ENCODE measurements around the gene ADAM21.
"Not testable (repeated sequence)": the region's sequence is repeated elsewhere in the genome, so short reads cannot be mapped to it uniquely, and the experiment has no call there.

Gene ADAM21

DNA sequence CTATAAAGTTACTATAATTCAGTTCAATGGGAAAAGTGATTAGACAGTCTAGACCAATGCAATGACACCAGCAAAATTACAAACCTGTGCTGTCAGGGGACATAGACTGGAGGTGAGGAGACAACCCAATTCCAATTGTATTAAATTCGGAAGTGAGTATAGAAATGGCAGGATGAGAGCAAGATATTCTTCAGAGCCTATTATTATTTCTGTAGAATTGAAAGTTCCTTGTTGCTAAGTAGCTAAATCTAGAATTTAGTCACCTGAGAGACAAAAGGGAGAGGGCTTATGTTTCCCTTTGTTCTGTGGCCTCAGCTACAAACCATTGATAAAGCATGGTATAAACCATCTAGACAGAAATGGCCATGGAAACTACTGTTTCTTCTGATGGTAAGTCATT, at the start of gene ADAM21:
ADAM21 (plus strand) TSS at position 301 of the 400 bp plus-strand sequence. CDS start 5,326 bp downstream, outside the sequence.
- no peak for DNase-seq (ENCODE audit: low read depth in 2 of 2)

GRCh38 chr14:70403335-70403734, 48.6 kb upstream of the ADAM21 start:
- DNase-seq (ENCODE audit: low read depth in 2 of 2), result not testable (repeated sequence)

DNA sequence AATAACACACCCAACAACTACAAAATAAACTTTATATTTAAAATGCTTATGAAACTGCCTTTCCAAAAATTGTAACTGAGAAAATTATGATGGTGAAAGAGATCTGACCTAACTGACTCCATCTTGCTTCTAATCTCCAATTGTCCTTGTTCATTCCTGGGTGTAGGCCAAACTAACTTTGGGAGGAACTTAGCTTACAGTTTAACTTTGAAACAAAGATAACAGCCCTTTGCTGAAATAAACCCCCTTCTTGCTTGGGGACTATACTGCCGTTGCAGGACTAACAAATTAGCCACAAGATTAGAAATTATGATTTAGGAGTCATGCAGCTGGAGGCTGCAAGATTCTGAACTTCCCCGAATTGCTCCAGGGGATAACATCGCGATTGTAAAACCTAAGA, 45.8 kb upstream of the ADAM21 start:
- DNase-seq (ENCODE audit: low read depth in 2 of 2), result not testable (repeated sequence)

GRCh38 chr14:70407621-70408020, 44.4 kb upstream of the ADAM21 start:
- DNase-seq (ENCODE audit: low read depth in 2 of 2), result no peak

GRCh38 chr14:70415788-70416187, 36.2 kb upstream of the ADAM21 start:
- DNase-seq (ENCODE audit: low read depth in 2 of 2), result no peak

DNA sequence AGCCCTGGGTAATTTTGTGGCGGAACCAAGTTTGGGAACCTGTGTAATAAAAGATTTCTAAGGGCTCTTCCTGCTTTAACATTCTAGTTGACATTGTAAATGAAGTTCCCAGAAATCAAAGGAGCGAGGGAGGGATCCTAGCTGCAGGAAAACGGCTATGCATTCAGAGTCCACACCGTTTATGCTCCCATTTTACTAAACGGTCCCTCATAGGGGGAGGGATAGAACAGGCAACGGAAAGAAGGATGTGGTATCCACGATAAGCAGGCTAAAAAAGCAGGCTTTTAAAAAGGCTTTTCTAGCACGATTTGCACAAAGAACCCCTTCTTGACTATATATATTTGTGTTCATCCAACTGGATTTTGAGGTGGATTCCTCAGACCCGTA, 35.6 kb upstream of the ADAM21 start:
- no peak for DNase-seq (ENCODE audit: low read depth in 2 of 2)

DNA sequence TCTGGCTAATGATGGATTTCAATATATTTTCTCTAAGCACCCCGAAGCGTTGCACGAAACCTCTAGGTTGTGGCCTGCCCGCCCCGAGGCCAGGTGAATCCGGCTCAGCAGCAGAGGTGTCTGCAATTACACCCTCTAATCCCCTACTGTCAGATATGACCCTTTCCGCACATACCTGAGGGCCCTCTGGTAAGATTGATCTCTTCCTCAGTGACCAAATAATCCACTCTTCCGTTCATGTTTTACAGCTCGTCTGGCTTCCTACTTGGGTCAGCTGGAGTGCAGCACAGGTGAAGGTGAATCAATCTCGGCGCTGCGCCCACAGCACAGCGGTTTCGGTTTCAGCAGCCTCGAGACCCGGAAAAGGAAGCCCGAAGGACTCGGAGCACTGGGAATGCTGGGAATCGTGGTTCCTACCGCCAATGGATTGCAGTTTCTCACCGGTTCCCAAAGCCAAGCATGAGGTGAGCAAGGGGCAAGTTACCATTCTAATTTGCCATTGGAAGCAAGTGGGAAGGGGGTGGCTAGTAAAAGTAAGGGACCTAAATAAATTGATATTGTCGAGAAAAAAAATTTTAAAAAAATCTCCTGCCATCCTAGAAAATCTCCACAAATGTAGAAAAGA, 35.1 kb upstream of the ADAM21 start, which contains the start of gene SYNJ2BP:
SYNJ2BP (minus strand) TSS at position 366 of the 625 bp plus-strand sequence; CDS start at position 239, 127 bp downstream.
- peak; percentile 20 to 26 for DNase-seq (ENCODE audit: low read depth in 2 of 2)

- not testable (repeated sequence) for DNase-seq (ENCODE audit: low read depth in 2 of 2)
Measured at GRCh38 chr14:70419270-70419931, 32.6 kb upstream of the ADAM21 start.

- DNase-seq (ENCODE audit: low read depth in 2 of 2), result no peak
Measured at GRCh38 chr14:70422538-70422937, 29.4 kb upstream of the ADAM21 start.

DNA sequence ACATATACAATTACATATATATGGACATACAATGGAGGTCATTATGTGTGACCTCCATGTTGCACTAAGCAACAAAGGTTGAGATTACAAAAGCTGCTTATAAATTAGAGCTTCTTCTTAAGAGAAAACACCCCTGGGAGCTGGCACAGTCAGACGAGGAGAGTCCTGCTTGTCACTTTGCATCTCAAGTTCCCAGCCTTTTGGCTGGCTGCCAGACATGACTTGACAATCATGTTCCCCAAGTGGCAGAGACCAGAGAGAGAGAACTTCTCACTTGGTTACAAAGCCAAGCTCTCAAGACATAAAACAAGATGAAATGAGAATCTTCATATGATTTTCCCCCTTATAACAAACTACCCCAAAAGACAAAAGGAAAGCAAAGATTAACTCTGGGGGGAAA, 26.6 kb upstream of the ADAM21 start:
- no peak for DNase-seq (ENCODE audit: low read depth in 2 of 2)

- not testable (repeated sequence) for DNase-seq (ENCODE audit: low read depth in 2 of 2)
Measured at GRCh38 chr14:70426555-70426954, 25.4 kb upstream of the ADAM21 start.

GRCh38 chr14:70436867-70437266, 15.1 kb upstream of the ADAM21 start:
- DNase-seq (ENCODE audit: low read depth in 2 of 2), result no peak

DNA sequence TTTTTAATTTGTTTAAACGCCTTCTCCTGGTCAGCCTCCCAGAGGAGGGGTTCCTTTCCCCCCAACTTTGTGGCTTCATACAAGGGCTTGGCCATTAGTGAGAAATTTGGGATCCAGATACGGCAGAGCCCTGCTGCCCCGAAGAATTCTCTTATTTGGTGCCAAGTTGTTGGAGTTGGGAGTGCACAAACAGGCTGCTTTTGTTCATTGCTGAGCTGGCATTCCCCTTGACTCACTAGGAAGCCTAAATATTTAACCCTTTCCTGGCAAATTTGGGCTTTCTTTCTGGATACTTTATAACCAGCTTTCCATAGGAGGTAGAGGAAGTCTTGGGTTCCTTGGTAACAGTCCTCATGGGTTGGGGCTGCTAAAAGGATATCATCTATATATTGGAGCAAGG, 10.3 kb upstream of the ADAM21 start:
- no peak for DNase-seq (ENCODE audit: low read depth in 2 of 2)

DNA sequence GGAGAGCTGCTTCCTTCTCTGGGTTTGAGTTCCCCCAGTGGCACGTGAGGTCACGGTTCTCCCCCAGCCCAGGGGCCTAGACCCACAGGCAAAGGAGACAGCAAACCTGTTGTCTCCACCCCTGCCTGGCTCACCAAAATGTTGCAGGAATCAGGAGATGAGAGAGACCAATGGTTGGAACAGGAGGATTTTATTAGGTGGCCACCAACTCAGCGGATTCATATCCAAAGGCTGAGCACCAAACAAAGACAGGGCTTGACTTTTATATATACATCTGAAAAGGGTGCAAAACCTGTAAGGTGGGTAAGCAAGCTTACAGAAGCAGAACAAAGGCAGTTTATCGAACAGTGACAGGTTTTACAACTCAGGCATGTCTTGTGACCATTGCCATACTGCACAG, 9.2 kb upstream of the ADAM21 start:
- DNase-seq (ENCODE audit: low read depth in 2 of 2), result no peak

GRCh38 chr14:70448633-70449340, 3.2 kb upstream of the ADAM21 start:
- DNase-seq (ENCODE audit: low read depth in 2 of 2), result no peak

DNA sequence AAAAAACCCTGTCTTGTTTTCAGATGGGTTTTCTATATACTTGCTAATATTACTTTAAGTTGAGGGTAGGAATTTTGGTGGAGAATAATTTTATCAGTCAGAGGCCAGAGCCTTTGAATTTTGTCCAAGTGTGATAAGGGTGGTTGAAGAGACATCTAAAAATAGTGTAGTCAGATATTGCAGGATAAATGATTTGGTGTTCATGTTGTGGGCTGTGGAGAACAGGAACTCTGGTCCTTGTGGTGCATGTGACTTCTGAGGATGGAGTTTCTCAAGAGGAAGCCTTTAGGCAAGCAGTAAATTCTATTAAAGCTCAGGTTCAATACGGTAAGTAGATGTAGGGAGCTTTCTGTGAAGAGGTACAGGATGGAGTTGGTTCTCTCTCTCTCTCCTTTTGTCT, 2.8 kb downstream of the ADAM21 start:
- DNase-seq (ENCODE audit: low read depth in 2 of 2), result no peak

- DNase-seq (ENCODE audit: low read depth in 2 of 2), result no peak
Measured at GRCh38 chr14:70468731-70469130, 16.8 kb downstream of the ADAM21 start.

- DNase-seq (ENCODE audit: low read depth in 2 of 2), result not testable (repeated sequence)
Measured at GRCh38 chr14:70470863-70471563, 19.0 kb downstream of the ADAM21 start.

DNA sequence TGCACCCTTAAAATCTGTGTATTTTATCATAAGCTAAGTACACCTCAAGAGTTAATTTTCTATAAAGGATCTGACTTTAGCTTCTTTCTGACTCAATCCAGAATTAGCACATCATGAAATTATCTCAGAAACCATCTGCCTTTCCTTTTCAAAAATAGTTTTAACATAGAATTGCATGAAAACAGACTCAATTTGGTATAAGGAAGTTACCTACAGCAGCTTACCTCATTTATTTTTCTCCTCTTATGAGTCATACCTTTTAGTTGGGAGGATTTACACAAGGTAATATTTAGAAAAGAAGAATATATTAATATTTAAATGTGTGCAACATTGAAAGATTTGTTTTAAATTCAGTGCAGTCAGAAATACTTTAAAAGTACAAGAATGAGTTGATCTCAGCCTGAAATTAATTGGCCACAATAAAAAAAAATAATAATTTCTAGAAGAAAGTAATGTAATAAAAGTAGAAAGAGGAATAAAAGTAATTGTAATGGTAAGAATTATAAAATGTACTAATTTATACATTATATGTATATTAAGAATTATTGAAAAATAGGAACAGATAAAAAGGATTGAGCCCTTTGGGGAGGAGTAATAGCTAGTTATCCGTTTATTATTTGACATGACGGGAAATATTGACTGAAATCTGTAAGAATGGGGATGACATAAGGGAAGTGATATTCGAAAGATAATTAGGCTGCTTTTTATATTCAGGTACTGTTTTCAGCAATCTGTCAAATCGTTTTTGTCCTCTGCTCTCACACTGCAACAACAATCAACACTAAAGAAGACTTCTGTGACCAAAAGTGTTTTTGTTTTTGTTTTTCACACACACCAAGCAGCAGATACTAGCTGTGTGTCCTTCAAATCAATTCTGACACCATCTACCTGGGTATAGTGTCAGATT, 20.5 kb downstream of the ADAM21 start:
- no peak for DNase-seq (ENCODE audit: low read depth in 2 of 2)

GRCh38 chr14:70473825-70474224, 21.9 kb downstream of the ADAM21 start:
- DNase-seq (ENCODE audit: low read depth in 2 of 2), result no peak

DNA sequence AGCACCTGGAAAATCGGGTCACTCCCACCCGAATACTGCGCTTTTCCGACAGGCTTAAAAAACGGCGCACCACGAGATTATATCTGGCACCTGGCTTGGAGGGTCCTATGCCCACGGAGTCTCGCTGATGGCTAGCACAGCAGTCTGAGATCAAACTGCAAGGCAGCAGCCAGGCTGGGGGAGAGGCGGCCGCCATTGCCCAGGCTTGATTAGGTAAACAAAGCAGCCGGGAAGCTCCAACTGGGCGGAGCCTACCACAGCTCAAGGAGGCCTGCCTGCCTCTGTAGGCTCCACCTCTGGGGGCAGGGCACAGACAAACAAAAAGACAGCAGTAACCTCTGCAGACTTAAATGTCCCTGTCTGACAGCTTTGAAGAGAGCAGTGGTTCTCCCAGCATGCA, 23.5 kb downstream of the ADAM21 start:
- DNase-seq (ENCODE audit: low read depth in 2 of 2), result not testable (repeated sequence)
